NCI-H510A treated with DMSO at 0.1 percent for 48 hours (cell line): ENCODE results near the gene AIPL1.
A peak's percentile ranks its signal among the peaks of the same experiment; 100 is the strongest.
"Not testable (repeated sequence)": the region's sequence is repeated elsewhere in the genome, so short reads cannot be mapped to it uniquely, and the experiment has no call there.

ENCODE experiments used
- DNase-seq: peaks from one replicate; lab custom pipeline; 2025; lab: John Stamatoyannopoulos, UW

Gene AIPL1

DNA sequence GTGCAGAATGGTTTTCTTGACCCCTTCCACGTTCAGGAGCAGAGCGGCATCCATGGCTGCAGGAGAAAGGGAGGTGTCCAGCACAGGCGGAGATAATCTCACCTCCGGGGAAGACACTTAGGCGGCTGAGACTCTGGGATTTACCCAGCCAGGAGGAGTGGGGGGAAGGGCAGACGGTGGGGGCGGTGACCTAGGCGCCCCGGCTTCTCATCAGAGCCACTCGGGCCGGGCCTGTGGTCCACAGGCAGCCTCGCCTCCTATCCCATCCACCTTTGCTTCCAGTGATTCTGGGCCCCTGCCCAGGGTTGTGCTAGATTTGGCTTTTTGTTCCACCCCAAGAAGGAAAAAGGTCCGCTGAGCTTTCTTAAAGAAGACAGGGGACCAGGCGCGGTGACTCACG lies at the start of gene AIPL1:
Gene AIPL1 (minus strand): TSS at position 71 of the 400 bp plus-strand sequence. CDS start 17 bp downstream, at position 54.
- no peak for DNase-seq

DNA sequence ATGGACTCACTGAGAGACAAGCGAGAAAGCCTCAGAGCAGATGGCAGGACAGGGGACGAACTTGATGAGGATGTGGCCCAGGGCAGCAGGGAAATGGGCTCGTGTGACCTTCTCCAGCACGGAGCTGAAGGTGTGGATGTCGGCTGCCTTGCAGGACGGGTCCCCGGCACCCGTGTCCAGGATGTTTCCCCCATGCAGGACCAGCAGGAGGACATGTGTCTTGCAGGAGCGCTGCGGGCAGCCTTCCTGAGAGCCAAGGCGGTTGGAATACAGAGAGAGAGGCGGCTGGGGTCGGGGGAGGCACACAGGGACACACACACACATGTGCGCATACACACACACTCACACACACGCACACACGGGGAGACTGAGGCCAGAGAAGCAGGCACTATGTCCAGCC lies 48.6 kb upstream of the AIPL1 start:
- no peak for DNase-seq

DNA sequence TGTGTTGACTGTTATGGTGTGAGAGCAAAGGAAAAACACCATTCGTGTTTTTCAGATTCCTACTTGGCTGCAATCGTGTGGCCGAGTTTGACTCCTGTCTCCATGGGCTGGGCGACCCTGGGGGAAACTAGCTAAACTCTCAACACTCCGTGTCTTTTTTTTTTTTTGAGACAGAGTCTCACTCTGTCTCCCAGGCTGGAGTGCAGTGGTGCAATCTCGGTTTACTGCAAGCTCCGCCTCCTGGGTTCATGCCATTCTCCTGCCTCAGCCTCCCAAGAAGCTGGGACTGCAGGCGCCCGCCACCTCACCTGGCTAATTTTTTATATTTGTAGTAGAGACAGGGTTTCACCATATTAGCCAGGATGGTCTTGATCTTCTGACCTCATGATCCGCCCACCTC lies 47.9 kb upstream of the AIPL1 start:
- not testable (repeated sequence) for DNase-seq

DNA sequence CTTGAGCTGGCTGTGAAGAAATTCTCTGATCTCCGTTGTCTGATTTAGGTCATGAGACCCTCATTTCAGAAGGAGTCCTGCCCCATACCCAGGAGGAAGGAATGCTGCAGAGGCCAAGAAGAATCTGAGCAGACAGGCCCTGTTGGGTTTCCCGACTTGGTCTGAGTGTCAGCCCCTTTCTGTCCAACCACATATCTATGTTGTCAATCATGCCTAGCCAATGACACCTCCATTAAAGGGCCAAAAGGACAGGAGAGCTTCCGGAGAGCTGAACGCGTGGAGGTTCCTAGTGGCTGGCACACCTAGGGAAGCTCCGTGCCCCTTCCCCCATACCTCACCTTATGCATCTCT lies 47.2 kb upstream of the AIPL1 start:
- DNase-seq, result no peak

GRCh38 chr17:6480303-6480675 lies 45.4 kb upstream of the AIPL1 start:
- DNase-seq, result no peak

GRCh38 chr17:6479622-6480302 lies 44.8 kb upstream of the AIPL1 start:
- DNase-seq, result no peak

DNA sequence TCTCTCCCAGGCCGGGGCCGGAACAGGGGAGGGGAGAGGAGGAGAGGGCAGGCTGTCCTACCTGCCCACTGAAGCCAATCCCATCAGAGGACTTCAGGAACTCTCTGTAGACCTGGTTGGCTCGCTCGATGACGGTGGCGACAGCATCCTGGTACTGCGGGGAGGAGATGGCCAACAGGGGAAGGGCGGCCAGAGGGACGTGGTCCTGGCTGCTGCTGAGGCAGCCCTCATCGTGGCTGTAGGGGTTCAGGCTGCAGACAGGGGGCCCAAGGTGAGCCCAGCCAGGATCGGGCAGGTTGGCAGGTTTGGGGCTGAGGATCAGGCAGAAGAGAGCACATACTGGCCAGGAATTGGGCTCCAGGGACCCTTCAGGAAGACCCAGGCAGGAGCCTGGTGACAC lies 43.6 kb upstream of the AIPL1 start:
- no peak for DNase-seq

GRCh38 chr17:6477831-6478383 lies 43.0 kb upstream of the AIPL1 start:
- no peak for DNase-seq

DNA sequence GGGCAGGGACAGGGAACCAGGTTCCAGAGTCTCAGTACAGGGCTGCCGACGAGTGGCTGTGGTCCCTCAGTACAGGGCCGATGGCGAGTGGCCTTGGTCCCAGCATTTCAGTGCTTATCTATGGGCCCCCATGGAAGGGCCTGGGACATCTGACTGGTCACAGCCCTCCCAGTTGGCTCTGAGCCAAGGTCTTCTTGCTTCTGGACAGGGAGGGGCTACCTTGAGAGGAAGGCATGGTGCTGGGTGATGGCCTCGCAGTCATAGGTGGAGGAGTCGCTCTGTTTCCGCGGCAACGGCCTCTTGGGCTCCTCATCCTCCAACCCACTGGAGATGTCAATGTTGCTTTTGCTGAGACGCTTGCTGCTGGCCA lies 41.9 kb upstream of the AIPL1 start:
- no peak for DNase-seq

DNA sequence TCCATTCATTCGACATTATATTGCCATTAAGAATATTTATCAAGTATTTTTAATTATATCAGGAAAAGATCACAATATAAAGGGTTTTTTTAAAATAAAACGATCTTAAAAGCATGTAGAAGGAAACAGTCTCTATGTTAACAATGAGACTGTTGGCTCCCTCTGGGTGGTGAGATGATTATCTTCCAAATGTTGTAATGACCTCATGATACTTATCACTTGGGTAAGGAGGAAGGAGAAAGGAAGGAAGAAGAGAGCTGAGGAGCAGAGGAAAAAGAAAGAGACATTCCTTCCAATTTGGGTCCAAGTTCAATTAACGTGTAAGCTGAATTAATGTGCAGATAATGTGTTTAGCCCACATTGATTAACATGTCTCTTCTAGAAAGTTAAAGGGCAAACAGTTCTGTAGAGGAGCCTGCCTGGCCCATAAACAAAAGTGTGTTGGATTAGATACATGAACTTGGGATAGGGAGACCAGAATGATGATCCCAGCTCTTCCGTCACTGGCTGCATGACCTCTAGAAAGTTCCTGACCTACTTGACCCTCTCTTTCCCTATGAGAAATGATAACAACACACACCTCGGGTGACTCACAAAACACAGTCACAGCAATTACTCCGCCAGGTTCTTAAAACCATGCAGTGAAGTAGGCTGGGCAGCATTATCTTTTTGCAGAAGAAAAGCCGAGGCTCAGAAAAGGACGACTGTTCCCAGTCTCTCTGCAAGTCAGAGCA lies 41.3 kb upstream of the AIPL1 start:
- DNase-seq, result no peak

GRCh38 chr17:6475411-6475810 lies 40.5 kb upstream of the AIPL1 start:
- DNase-seq, result no peak

DNA sequence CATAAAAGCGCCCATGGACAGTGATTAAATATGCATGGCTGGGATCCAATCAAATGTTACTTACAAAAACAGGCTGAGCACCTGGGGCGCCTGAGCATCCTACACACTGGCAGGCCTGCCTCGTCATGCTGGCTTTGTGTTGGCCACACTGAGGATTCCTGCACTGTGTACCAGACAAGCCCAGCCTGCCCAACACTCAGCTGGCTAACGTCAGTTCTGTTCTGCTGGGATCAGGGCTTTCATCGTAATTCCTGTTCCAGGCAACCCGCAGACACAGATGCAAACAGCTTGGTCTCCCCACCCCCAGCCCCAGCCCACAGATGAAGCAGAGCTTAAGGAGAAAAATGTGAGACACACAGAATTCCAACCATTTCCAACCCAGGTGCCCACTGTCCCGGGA lies 40.0 kb upstream of the AIPL1 start:
- no peak for DNase-seq

DNA sequence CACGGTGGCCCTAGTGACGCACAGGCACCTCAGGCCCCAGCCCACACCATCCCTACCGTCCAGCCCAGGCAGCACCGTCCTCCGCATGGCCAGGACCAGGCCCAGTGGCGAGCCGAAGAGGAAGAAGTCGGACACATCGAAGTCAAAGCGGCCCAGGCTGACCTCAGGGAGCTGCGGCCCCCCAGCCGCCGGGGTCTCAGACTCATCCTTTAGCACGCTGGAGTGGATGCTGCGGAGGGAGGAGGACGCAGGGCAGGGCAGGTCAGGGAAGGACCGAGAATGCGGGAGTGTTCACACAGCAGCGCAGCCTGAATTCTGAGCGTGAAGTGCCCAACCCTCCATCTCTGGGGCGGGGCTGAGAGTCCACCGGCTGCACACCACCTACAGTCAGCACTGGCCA lies 39.5 kb upstream of the AIPL1 start:
- no peak for DNase-seq

DNA sequence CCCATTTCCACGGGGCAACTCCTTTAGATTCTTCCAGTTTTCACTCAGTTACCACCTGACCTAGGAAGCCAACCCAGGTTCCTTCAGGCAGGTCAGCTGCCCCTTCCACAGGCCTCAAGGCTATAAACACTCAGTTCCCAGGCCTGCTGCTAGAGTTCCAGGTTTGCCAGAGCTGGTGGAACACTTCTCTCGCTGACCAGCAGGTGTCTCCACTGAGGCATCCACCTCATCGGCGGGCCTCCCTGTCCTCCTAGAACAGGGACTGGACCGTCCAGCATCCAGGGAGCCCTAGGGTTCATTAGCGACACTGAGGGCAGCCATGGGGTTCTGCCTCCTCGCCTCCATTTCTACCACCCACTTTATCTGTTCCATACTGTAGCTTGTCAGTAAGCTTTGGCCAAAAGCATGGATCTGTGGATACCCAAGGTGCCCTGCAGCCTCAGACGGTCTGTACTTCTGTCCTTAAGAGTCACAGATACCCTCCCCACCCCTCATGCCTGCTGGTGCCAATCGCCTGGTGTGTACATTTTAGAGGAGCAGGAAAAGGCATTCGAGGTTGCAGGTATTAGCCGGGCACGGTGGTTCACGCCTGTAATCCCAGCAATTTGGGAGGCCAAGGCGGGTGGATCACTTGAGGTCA lies 38.3 kb upstream of the AIPL1 start:
- peak; percentile 47 for DNase-seq

DNA sequence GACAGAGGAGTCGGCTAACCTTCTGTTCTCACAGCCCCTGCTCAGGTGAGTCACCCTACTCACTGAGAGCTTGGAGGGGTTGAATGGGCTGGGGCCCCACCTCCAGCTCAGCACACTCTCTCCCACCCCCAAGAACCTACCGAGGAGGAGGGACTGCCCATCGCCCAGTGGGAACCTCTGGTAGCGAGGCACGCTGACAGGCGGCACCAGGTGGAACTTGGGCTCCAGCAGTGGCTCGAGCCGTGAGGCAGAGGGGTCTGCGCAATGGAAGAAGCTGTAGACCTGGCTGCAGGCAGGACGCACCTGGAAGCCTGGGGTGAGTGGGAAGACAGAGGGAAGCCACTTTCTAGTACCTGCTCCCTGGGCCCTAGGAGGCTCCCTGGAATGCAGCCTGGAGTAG lies 37.6 kb upstream of the AIPL1 start:
- no peak for DNase-seq

DNA sequence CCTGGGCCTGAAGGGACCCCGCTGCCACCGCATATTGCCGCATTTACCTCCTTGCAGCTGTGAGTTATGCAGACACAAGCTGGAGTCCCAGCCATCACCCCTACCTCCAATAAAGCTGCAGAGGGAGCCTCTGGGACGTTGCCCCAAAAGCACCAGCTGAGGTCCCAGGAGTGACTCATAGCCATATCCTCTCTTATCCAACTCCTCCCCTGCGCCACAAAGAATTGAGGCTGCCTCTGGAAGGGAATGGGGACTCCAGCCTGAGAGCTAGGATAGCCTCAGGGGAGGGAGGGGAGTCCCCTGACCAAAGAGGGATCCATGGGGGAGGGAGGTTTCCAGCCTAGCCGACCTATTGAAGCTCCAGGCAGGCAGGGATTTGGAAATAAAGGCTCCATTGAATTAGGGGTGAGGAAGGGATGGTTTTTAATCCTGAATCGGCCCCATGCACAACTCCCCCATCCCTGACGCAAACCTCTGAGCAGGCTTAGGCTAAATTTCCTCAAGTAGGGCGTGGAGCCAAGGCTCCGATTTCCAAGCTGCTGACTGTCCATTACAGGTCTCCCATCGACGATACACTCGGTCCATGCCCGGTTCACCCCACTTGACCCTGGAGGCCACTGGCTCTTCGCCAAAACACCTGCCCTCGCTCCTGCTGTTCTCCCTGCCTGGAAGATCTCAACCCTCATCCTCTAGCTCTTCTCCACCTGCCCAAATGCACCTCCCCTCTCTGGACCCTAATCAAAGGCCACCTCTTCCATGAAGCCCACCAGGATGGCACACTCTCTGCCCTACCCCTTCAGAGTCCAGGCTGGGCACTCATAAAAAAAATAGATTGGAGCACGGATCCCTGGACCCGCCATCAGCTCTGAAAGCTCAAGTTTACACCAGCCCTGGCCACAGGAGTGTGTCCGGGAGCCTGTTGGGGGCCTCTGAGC lies 36.9 kb upstream of the AIPL1 start:
- no peak for DNase-seq

DNA sequence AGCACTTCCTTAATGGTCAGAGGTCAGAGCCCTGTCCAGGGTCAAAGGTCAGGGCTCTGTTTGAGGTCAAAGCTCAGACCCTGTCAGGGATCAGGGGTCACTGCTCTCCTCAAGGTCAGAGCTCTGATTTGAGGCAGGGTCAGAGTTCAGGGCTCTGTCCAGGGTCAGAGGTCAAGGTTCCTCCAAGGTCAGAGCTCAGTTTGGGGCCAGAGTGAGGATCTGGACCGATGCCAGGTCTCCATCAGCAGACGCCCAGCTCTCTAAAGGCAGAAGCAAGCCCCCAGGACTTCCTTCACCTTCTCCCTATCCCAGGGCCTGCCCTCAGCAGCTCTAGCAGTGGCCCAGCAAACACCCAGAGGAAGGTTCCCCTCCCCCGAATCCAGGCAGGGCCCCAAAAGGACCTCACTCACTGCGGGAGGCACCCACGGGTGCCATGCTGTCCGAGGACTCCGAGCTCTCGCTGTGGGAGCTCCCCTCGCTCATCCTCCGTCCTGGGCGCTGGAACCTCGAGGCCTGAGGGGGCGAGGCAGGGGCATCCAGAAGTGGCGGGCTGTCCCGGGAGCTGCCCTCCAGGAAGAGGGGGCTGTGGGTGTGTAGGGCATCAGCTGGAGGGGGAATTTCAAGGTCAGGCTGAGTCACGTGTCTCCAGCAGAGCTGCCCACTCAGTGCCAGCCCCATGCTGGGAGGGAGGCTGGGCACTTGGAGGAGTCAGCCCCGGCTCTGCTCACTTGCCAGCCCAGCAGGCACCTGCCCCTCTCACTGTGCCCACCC lies 36.0 kb upstream of the AIPL1 start:
- DNase-seq, result no peak

GRCh38 chr17:6470146-6470718 lies 35.3 kb upstream of the AIPL1 start:
- DNase-seq, result no peak

- no peak for DNase-seq
These were observed 33.3 kb upstream of the AIPL1 start for GRCh38 chr17:6468051-6468790.

DNA sequence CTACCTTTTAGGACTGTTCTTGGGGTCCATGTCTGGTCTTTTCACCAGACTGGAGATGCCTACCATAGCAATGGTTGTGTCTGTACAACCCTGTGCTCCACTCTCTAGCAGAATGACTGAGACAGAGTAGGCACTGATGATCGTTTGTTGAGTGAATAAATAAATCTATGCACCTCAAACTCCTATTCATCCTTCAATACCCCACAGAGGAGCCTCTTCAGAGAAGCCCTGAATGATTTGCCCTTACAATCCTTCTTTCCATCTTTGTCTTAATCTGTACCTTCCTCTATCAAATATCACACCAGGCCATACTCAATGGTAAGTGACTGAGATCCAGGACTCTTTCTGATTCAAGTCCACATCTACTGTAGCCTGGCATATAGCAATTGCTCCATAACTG lies 32.6 kb upstream of the AIPL1 start:
- no peak for DNase-seq
